ENCODE results near the gene URB2. TPM values are rescaled to one million over a fixed set of nuclear protein-coding genes. Genes with fewer than 3 reads are reported as not detected.

URB2 gene
- total and polyA plus RNA-seq, 8 donors = 1.5 to 16.8 (median 4.1) TPM; not detected in 1

- TF ChIP-seq POLR2AphosphoS5 (IDR thresholded peaks at IDR 0.05) = no peak
- TF ChIP-seq POLR2A (IDR thresholded peaks at IDR 0.05) = no peak
- TF ChIP-seq EP300 (IDR thresholded peaks at IDR 0.05) = no peak
- no peaks in the 10 kb centered on the region for H3K4me1 ChIP-seq
- H3K27me3 ChIP-seq = no peaks in the 10 kb centered on the region
- no peak overlapping the region for H3K4me3 ChIP-seq
- intact Hi-C loops (cut with DNase I; ENCODE audit: low total_unique reads) = no loop called here
- WGBS, 5 donors = 82 to 96% (median 86%) methylated on average over 2 of the region's 2 CpGs
- no peak for DNase-seq
- H3K9me3 ChIP-seq = no peaks in the 10 kb centered on the region
- peaks cover 41 to 98% (median 96%) of the 10 kb centered on the region in 4 donors for H3K36me3 ChIP-seq
- H3K27ac ChIP-seq = no peak overlapping the region
Measured at GRCh38 chr1:229607370-229607769, 18.7 kb upstream of the URB2 start.

- Histone ChIP-seq H3K9me3 (no peaks in the 10 kb centered on the region), H3K27me3 (no peaks in the 10 kb centered on the region), H3K4me1 (no peaks in the 10 kb centered on the region), H3K4me3 (no peak overlapping the region), H3K36me3 (peaks cover 44 to 98% (median 97%) of the 10 kb centered on the region in 4 donors), H3K27ac (no peak overlapping the region)
- no peak for DNase-seq
- intact Hi-C loops (cut with DNase I; ENCODE audit: low total_unique reads) = no loop called here
- TF ChIP-seq POLR2AphosphoS5 (IDR thresholded peaks at IDR 0.05) = no peak
- TF ChIP-seq CTCF (IDR thresholded peaks at IDR 0.05) = no peak
- TF ChIP-seq POLR2A (IDR thresholded peaks at IDR 0.05) = no peak
- no peak for TF ChIP-seq EP300 (IDR thresholded peaks at IDR 0.05)
- 92 to 100% (median 95%) methylated on average over 2 of the region's 2 CpGs for WGBS, 5 donors
Measured at GRCh38 chr1:229608590-229608989, 17.5 kb upstream of the URB2 start.

- Histone ChIP-seq H3K27me3 (no peaks in the 10 kb centered on the region), H3K4me1 (peaks cover 0 to 10% (median 2%) of the 10 kb centered on the region in 4 donors), H3K9me3 (no peaks in the 10 kb centered on the region), H3K36me3 (peaks cover 36 to 56% (median 55%) of the 10 kb centered on the region in 4 donors), H3K4me3 (no peak overlapping the region), H3K27ac (no peak overlapping the region)
- no peak for DNase-seq
- no peak for TF ChIP-seq POLR2A (IDR thresholded peaks at IDR 0.05)
- TF ChIP-seq EP300 (IDR thresholded peaks at IDR 0.05) = no peak
- TF ChIP-seq POLR2AphosphoS5 (IDR thresholded peaks at IDR 0.05) = no peak
- no peak for TF ChIP-seq CTCF (IDR thresholded peaks at IDR 0.05)
- intact Hi-C loops (cut with DNase I; ENCODE audit: low total_unique reads) = no loop called here
- 74 to 90% (median 89%) methylated on average over 5 of the region's 5 CpGs for WGBS, 5 donors
Measured at GRCh38 chr1:229613938-229614337, 12.1 kb upstream of the URB2 start.

GRCh38 chr1:229614701-229615100, 11.3 kb upstream of the URB2 start:
- H3K36me3 ChIP-seq = peaks cover 32 to 48% (median 47%) of the 10 kb centered on the region in 4 donors
- TF ChIP-seq CTCF (IDR thresholded peaks at IDR 0.05) = no peak
- no peak for TF ChIP-seq EP300 (IDR thresholded peaks at IDR 0.05)
- no peak for TF ChIP-seq POLR2AphosphoS5 (IDR thresholded peaks at IDR 0.05)
- no peak for TF ChIP-seq POLR2A (IDR thresholded peaks at IDR 0.05)
- peaks cover 0 to 17% (median 2%) of the 10 kb centered on the region in 4 donors for H3K4me1 ChIP-seq
- H3K27me3 ChIP-seq = no peaks in the 10 kb centered on the region
- intact Hi-C loops (cut with DNase I; ENCODE audit: low total_unique reads) = no loop called here
- no peak for DNase-seq
- H3K4me3 ChIP-seq = no peak overlapping the region
- H3K9me3 ChIP-seq = no peaks in the 10 kb centered on the region
- H3K27ac ChIP-seq = no peak overlapping the region
- 74 to 92% (median 80%) methylated on average over 2 of the region's 2 CpGs for WGBS, 5 donors

GRCh38 chr1:229617351-229618100, 8.5 kb upstream of the URB2 start:
- Histone ChIP-seq H3K4me3 (no peak overlapping the region), H3K27me3 (no peaks in the 10 kb centered on the region), H3K9me3 (no peaks in the 10 kb centered on the region), H3K36me3 (peaks cover 12 to 20% (median 19%) of the 10 kb centered on the region in 4 donors), H3K4me1 (peaks cover under 1 to 44% (median 15%) of the 10 kb centered on the region in 4 donors), H3K27ac (no peak overlapping the region)
- intact Hi-C loops (cut with DNase I; ENCODE audit: low total_unique reads) = no loop called here
- TF ChIP-seq CTCF (IDR thresholded peaks at IDR 0.05) (no peak), EP300 (IDR thresholded peaks at IDR 0.05) (no peak)
- WGBS, 5 donors = 78 to 84% (median 79%) methylated on average over 11 of the region's 11 CpGs
- no peak for DNase-seq

Data from stomach (tissue), 9 donors.